HT-29 (cell line): ENCODE data around the gene DLL4. TPM values are rescaled to one million over a fixed set of nuclear protein-coding genes. Genes with fewer than 3 reads are reported as not detected.

Experiments used
- DNase-seq: peaks from one replicate; pipeline ENCODE4 v3.0.0-alpha.2; 2015; ENCODE audit warnings: low spot score
- small RNA-seq: library from RNA; depleted of rRNA; stranded (forward); fragments of <200 nt; gene quantifications from one replicate; pipeline ENCODE3, GENCODE V24; 2014
- total RNA-seq: library from RNA; depleted of rRNA; stranded (reverse); fragments of >200 nt; shearing (Covaris generic); gene quantifications from 2 replicates; pipeline ENCODE4 v1.2.3, GENCODE V29; 2014; rRNA removed

Gene DLL4
- total RNA-seq, 1 experiment from 2014 or later: 4.4 TPM

DNA sequence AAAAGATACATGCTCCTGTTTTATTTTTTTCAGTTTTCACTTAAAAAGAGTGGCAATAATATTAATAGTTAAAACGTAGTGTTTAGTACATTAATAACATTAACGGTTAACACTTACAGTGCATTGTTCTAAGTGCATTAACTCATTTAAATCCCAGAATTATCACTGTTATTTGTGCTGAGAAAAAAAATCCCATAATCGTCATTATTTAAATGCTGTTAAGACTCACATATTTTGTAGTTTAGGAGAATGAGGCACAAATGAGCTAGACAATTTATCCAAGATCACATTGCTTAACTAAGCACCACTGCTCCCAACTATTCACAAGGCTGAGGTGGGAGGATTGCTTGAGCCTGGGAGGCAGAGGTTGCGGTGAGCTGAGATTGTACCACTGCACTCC lies 59.0 kb downstream of the DLL4 start:
- DNase-seq: no peak

Small RNA genes lying within 50 kb of the gene (small RNA-seq; reads per million reads assigned to genes)
- gene ISCA1P4: not detected

Other genes with a start within 250 kb of the DLL4 start
- gene RAD51, start 234.2 kb upstream of the DLL4 start, total RNA-seq: 15.7 and 16.1 TPM in 2 replicates
- 33.2 and 35.7 TPM in 2 replicates for gene RMDN3, start 174.1 kb upstream of the DLL4 start, total RNA-seq
- 327 and 329 TPM in 2 replicates for gene GCHFR, start 165.3 kb upstream of the DLL4 start, total RNA-seq
- 8.4 and 12.0 TPM in 2 replicates for gene C15orf62, start 159.4 kb upstream of the DLL4 start, total RNA-seq
- 66.0 and 68.6 TPM in 2 replicates for gene ZFYVE19, start 122.3 kb upstream of the DLL4 start, total RNA-seq
- gene DNAJC17, start 121.9 kb upstream of the DLL4 start, total RNA-seq: 47.9 and 53.5 TPM in 2 replicates
- 2.5 and 6.1 TPM in 2 replicates for gene PPP1R14D, start 100.6 kb upstream of the DLL4 start, total RNA-seq
- 481 and 534 TPM in 2 replicates for gene SPINT1, start 85.3 kb upstream of the DLL4 start, total RNA-seq
- 30.4 and 33.5 TPM in 2 replicates for gene RHOV, start 55.1 kb upstream of the DLL4 start, total RNA-seq
- 66.8 and 75.8 TPM in 2 replicates for gene VPS18, start 34.9 kb upstream of the DLL4 start, total RNA-seq
- 13.6 and 16.6 TPM in 2 replicates for gene CHAC1, start 24.1 kb downstream of the DLL4 start, total RNA-seq
- gene INO80, start 186.9 kb downstream of the DLL4 start, total RNA-seq: 57.1 and 66.9 TPM in 2 replicates